CD14-positive monocyte (primary cell): ENCODE data around the gene ITPA. TPM values are rescaled to one million over a fixed set of nuclear protein-coding genes. Genes with fewer than 3 reads are reported as not detected.

Experiments
- DNase-seq, 3 donors: peaks; one replicate each; pipeline ENCODE4 v3.0.0-alpha.2; 2011 to 2022
- H2AFZ ChIP-seq: 2 replicates; pipeline ENCODE4 v1.6.0; 2012; ENCODE audit warnings: mild to moderate bottlenecking, low read depth, low read length, inconsistent platforms; ENCODE audit not compliant: insufficient read depth, poor library complexity, severe bottlenecking
- H3K27ac ChIP-seq, 2 donors: 1 replicate in 1 of 2; 2 replicates in 1 of 2; pipeline ENCODE4 v1.5.1; 2012 to 2013; ENCODE audit warnings: low read length in 2 of 2, control low read depth in 1 of 2, inconsistent platforms in 1 of 2, low read depth in 1 of 2, mild to moderate bottlenecking in 1 of 2
- H3K27me3 ChIP-seq, 2 donors: one replicate each; pipeline versions ENCODE4 v1.6.0 to v1.6.1; 2011 to 2013; ENCODE audit warnings: low read length in 2 of 2; ENCODE audit not compliant: control insufficient read depth in 2 of 2, insufficient read depth in 2 of 2
- H3K36me3 ChIP-seq, 2 donors: replicated peaks in 1 of 2; 1 replicate in 1 of 2; 2 replicates in 1 of 2; pipeline versions ENCODE4 v1.5.1 to v1.6.1; 2012 to 2013; ENCODE audit warnings: low read length in 2 of 2, control low read depth in 1 of 2, inconsistent platforms in 1 of 2, mild to moderate bottlenecking in 1 of 2; ENCODE audit not compliant: insufficient read depth in 2 of 2, control insufficient read depth in 1 of 2
- H3K4me1 ChIP-seq, 2 donors: 1 replicate in 1 of 2; 2 replicates in 1 of 2; pipeline versions ENCODE4 v1.5.1 to v1.6.1; 2012 to 2013; ENCODE audit warnings: low read length in 2 of 2, control low read depth in 1 of 2, inconsistent platforms in 1 of 2, mild to moderate bottlenecking in 1 of 2, moderate library complexity in 1 of 2; ENCODE audit not compliant: insufficient read depth in 2 of 2, control insufficient read depth in 1 of 2
- H3K4me2 ChIP-seq: replicated peaks from 2 replicates; pipeline ENCODE3; 2012; ENCODE audit warnings: low read length, moderate library complexity, mild to moderate bottlenecking; ENCODE audit not compliant: poor library complexity, severe bottlenecking; ENCODE audit errors: extremely low read depth
- H3K4me3 ChIP-seq, 3 experiments: fragments of 200-600 bp in 1 of 3; sonication (generic) in 1 of 3; replicated peaks in 1 of 3; 1 replicate in 2 of 3; 2 replicates in 1 of 3; pipeline ENCODE4 v1.5.1; 2011 to 2013; ENCODE audit warnings: low read length in 3 of 3, mild to moderate bottlenecking in 3 of 3, control low read depth in 2 of 3, low read depth in 2 of 3, inconsistent platforms in 1 of 3, moderate library complexity in 1 of 3
- H3K79me2 ChIP-seq: 2 replicates; pipeline ENCODE4 v1.6.0; 2012; ENCODE audit warnings: mild to moderate bottlenecking, control low read depth, inconsistent platforms, low read length, moderate library complexity; ENCODE audit not compliant: insufficient read depth
- H3K9ac ChIP-seq: 2 replicates; pipeline ENCODE4 v1.6.0; 2017; ENCODE audit warnings: low read length, mild to moderate bottlenecking; ENCODE audit not compliant: insufficient read depth, poor library complexity, severe bottlenecking
- H3K9me3 ChIP-seq, 2 donors: replicated peaks in 1 of 2; 1 replicate in 1 of 2; 2 replicates in 1 of 2; pipeline versions ENCODE4 v1.5.1 to v1.6.1; 2012 to 2013; ENCODE audit warnings: low read length in 2 of 2, control low read depth in 1 of 2; ENCODE audit not compliant: control insufficient read depth in 1 of 2, insufficient read depth in 1 of 2
- H4K20me1 ChIP-seq: 2 replicates; pipeline ENCODE4 v1.6.0; 2012; ENCODE audit warnings: mild to moderate bottlenecking, low read length, control low read depth, moderate library complexity; ENCODE audit not compliant: insufficient read depth
- H3K27ac Mint-ChIP-seq, 7 donors: one replicate each; pipeline ENCODE4 v1.8.0; 2020; ENCODE audit warnings: mild to moderate bottlenecking in 7 of 7, mixed read lengths in 7 of 7, moderate library complexity in 6 of 7, inconsistent platforms in 2 of 7
- H3K27me3 Mint-ChIP-seq, 3 donors: one replicate each; pipeline ENCODE4 v1.8.0; 2021 to 2022; ENCODE audit warnings: low read depth in 3 of 3, mild to moderate bottlenecking in 3 of 3, mixed read lengths in 3 of 3, moderate library complexity in 3 of 3, inconsistent platforms in 1 of 3
- H3K36me3 Mint-ChIP-seq, 2 donors: one replicate each; pipeline ENCODE4 v1.8.0; 2020; ENCODE audit warnings: mixed read lengths in 2 of 2, inconsistent platforms in 1 of 2, mild to moderate bottlenecking in 1 of 2
- H3K4me1 Mint-ChIP-seq: one replicate; pipeline ENCODE4 v1.8.0; 2020; ENCODE audit warnings: mild to moderate bottlenecking, mixed read lengths
- H3K4me3 Mint-ChIP-seq, 2 donors: one replicate each; pipeline ENCODE4 v1.8.0; 2020; ENCODE audit warnings: mild to moderate bottlenecking in 2 of 2, mixed read lengths in 2 of 2, moderate library complexity in 1 of 2
- H3K9me3 Mint-ChIP-seq, 7 donors: one replicate each; pipeline ENCODE4 v1.8.0; 2020 to 2022; ENCODE audit warnings: mixed read lengths in 7 of 7, mild to moderate bottlenecking in 6 of 7, moderate library complexity in 6 of 7, inconsistent platforms in 2 of 7
- CTCF ChIP-seq: fragments of 200-600 bp; IDR thresholded peaks from one replicate; pipeline ENCODE4 v1.8.0; 2022; ENCODE audit warnings: antibody characterized with exemption, mild to moderate bottlenecking
- WGBS: methylation state at CpG from one replicate; pipeline ENCODE4 v1.1.5; 2013; ENCODE audit warnings: missing lambda C conversion rate; ENCODE audit not compliant: insufficient coverage; 5-methylcytosine and 5-hydroxymethylcytosine counted together
- intact Hi-C, 2 donors: fragments of 100-400 bp; cut with micrococcal nuclease; formaldehyde crosslinking; loops; one replicate each; pipeline versions ENCODE4 v1.15.0 to v1.15.1; 2023
- polyA plus RNA-seq, 3 donors: library from polyadenylated mRNA; depleted of rRNA in 1 of 3; unstranded in 2 of 3; stranded (reverse) in 1 of 3; fragments of 300-500 nt in 2 of 3; fragments of >200 nt in 1 of 3; fragmentation: Illumina TruSeq in 2 of 3; gene quantifications; 1 replicate in 2 of 3; 2 replicates in 1 of 3; pipeline ENCODE4 v1.2.3, GENCODE V29; 2012 to 2021

The ITPA gene
- polyA plus RNA-seq, 3 donors = 39.5 to 62.8 (median 57.0) TPM

- peak overlapping the region; percentile 32 to 87 (median 76) for H3K4me3 ChIP-seq
- intact Hi-C loops = no loop called here
- peaks cover 21% of the 10 kb centered on the region for H3K4me1 Mint-ChIP-seq
- peak overlapping the region; percentile 85 for H2AFZ ChIP-seq
- peaks cover 15 to 20% of the 10 kb centered on the region in 2 donors for H3K4me1 ChIP-seq
- H3K4me2 ChIP-seq = peak overlapping the region; percentile 98
- WGBS = 1% methylated on average over 75 of the region's 84 CpGs
- peak overlapping the region; percentile 86 to 94 for H3K4me3 Mint-ChIP-seq
- H3K36me3 ChIP-seq = no peaks in the 10 kb centered on the region
- peaks cover 66 to 74% (median 69%) of the 10 kb centered on the region in 3 donors for H3K27me3 Mint-ChIP-seq
- peak overlapping the region in 3 of 7 donors; percentile 48 to 76 (median 63) for H3K27ac Mint-ChIP-seq
- H3K79me2 ChIP-seq = no peaks in the 10 kb centered on the region
- peaks cover 34 to 60% of the 10 kb centered on the region in 2 donors for H3K27me3 ChIP-seq
- H3K9me3 Mint-ChIP-seq = peaks cover 0 to 13% (median 4%) of the 10 kb centered on the region in 7 donors
- no peaks in the 10 kb centered on the region for H4K20me1 ChIP-seq
- H3K9ac ChIP-seq = peak overlapping the region; percentile 62
- no peak overlapping the region for H3K27ac ChIP-seq
- H3K36me3 Mint-ChIP-seq = peaks cover 0 to 7% of the 10 kb centered on the region in 2 donors
- DNase-seq = peak; percentile 58 to 60 (median 60)
- TF ChIP-seq CTCF = peak; percentile 42
- peaks cover 0 to 2% of the 10 kb centered on the region in 2 donors for H3K9me3 ChIP-seq
These were observed 35.5 kb upstream of the ITPA start for GRCh38 chr20:3173610-3174441.

GRCh38 chr20:3174442-3175261 is 34.6 kb upstream of the ITPA start:
- Histone ChIP-seq H3K4me1 (peaks cover 15 to 20% of the 10 kb centered on the region in 2 donors), H3K27ac (no peak overlapping the region), H2AFZ (peak overlapping the region; percentile 85), H3K27me3 (peaks cover 30 to 53% of the 10 kb centered on the region in 2 donors), H3K36me3 (no peaks in the 10 kb centered on the region), H3K4me3 (peak overlapping the region in 2 of 3 experiments; percentile 76 to 87), H3K9me3 (no peaks in the 10 kb centered on the region), H3K4me2 (peak overlapping the region; percentile 98), H3K9ac (peak overlapping the region; percentile 62), H4K20me1 (no peaks in the 10 kb centered on the region), H3K79me2 (no peaks in the 10 kb centered on the region)
- peaks cover 21% of the 10 kb centered on the region for H3K4me1 Mint-ChIP-seq
- peaks cover 0 to 13% (median 2%) of the 10 kb centered on the region in 7 donors for H3K9me3 Mint-ChIP-seq
- H3K4me3 Mint-ChIP-seq = peak overlapping the region; percentile 86 to 94
- TF ChIP-seq CTCF = no peak
- peaks cover 60 to 65% (median 61%) of the 10 kb centered on the region in 3 donors for H3K27me3 Mint-ChIP-seq
- no peak for DNase-seq
- 30% methylated on average over 4 of the region's 13 CpGs for WGBS
- peaks cover 0 to 4% of the 10 kb centered on the region in 2 donors for H3K36me3 Mint-ChIP-seq
- H3K27ac Mint-ChIP-seq = no peak overlapping the region
- intact Hi-C loops = no loop called here
